Trophoblast cell (in vitro differentiated cells and primary cell): ENCODE results near the gene SOX11.

Source experiments
- DNase-seq, 2 donors: peaks; one replicate each; pipeline ENCODE4 v3.0.0-alpha.2; 2016
- H2AFZ ChIP-seq: 2 replicates; pipeline ENCODE4 v1.6.1; 2013; ENCODE audit warnings: low read length, moderate library complexity, mild to moderate bottlenecking; ENCODE audit not compliant: insufficient read depth, poor library complexity
- H2AK5ac ChIP-seq: 2 replicates; pipeline ENCODE4 v1.6.1; 2013; ENCODE audit warnings: mild to moderate bottlenecking, low read length
- H2BK120ac ChIP-seq: 2 replicates; pipeline ENCODE4 v1.6.1; 2013; ENCODE audit warnings: low read length, mild to moderate bottlenecking, moderate library complexity; ENCODE audit not compliant: insufficient read depth, poor library complexity
- H2BK12ac ChIP-seq: 2 replicates; pipeline ENCODE4 v1.6.1; 2013; ENCODE audit warnings: mild to moderate bottlenecking, low read length, moderate library complexity
- H2BK5ac ChIP-seq: 2 replicates; pipeline ENCODE4 v1.6.1; 2013; ENCODE audit warnings: low read length, low read depth, moderate library complexity, mild to moderate bottlenecking; ENCODE audit not compliant: poor library complexity
- H3K14ac ChIP-seq: 2 replicates; pipeline ENCODE4 v1.6.1; 2013; ENCODE audit warnings: mild to moderate bottlenecking, low read length
- H3K18ac ChIP-seq: 2 replicates; pipeline ENCODE4 v1.6.1; 2013; ENCODE audit warnings: mild to moderate bottlenecking, low read length
- H3K23ac ChIP-seq: 2 replicates; pipeline ENCODE4 v1.6.1; 2013; ENCODE audit warnings: low read length
- H3K27ac ChIP-seq: 2 replicates; pipeline ENCODE4 v1.5.1; 2013; ENCODE audit warnings: low read depth, mild to moderate bottlenecking, inconsistent platforms, low read length, moderate library complexity
- H3K27me3 ChIP-seq: 2 replicates; pipeline ENCODE4 v1.6.1; 2013; ENCODE audit warnings: inconsistent platforms, mild to moderate bottlenecking, low read length, moderate library complexity; ENCODE audit not compliant: insufficient read depth
- H3K36me3 ChIP-seq, 2 experiments: 1 replicate in 1 of 2; 2 replicates in 1 of 2; pipeline ENCODE4 v1.6.1; 2013; ENCODE audit warnings: low read length in 2 of 2, mild to moderate bottlenecking in 2 of 2, moderate library complexity in 1 of 2; ENCODE audit not compliant: insufficient read depth in 2 of 2, control insufficient read depth in 1 of 2
- H3K4ac ChIP-seq: 2 replicates; pipeline ENCODE4 v1.6.1; 2013; ENCODE audit warnings: low read depth, mild to moderate bottlenecking, low read length, moderate library complexity
- H3K4me1 ChIP-seq, 2 experiments: 1 replicate in 1 of 2; 2 replicates in 1 of 2; pipeline ENCODE4 v1.6.1; 2013; ENCODE audit warnings: low read length in 2 of 2, mild to moderate bottlenecking in 2 of 2, moderate library complexity in 1 of 2; ENCODE audit not compliant: insufficient read depth in 2 of 2, control insufficient read depth in 1 of 2
- H3K4me2 ChIP-seq: 2 replicates; pipeline ENCODE4 v1.6.1; 2013; ENCODE audit warnings: inconsistent platforms, mild to moderate bottlenecking, low read length, moderate library complexity
- H3K4me3 ChIP-seq: 2 replicates; pipeline ENCODE4 v1.5.1; 2013; ENCODE audit warnings: mild to moderate bottlenecking, low read depth, low read length, inconsistent platforms
- H3K79me1 ChIP-seq: one replicate; pipeline ENCODE4 v1.6.1; 2013; ENCODE audit warnings: low read length
- H3K79me2 ChIP-seq: 2 replicates; pipeline ENCODE4 v1.6.1; 2013; ENCODE audit warnings: low read length, mild to moderate bottlenecking; ENCODE audit not compliant: control insufficient read depth, insufficient read depth, poor library complexity
- H3K9ac ChIP-seq: 2 replicates; pipeline ENCODE4 v1.6.1; 2013; ENCODE audit warnings: mild to moderate bottlenecking, low read length
- H3K9me3 ChIP-seq: 2 replicates; pipeline ENCODE4 v1.6.1; 2013; ENCODE audit warnings: low read depth, mild to moderate bottlenecking, control low read depth, inconsistent platforms, low read length; ENCODE audit not compliant: insufficient read depth
- H4K12ac ChIP-seq: 2 replicates; pipeline ENCODE4 v1.6.1; 2013; ENCODE audit warnings: low read depth, mild to moderate bottlenecking, low read length, moderate library complexity
- H4K8ac ChIP-seq: 2 replicates; pipeline ENCODE4 v1.6.1; 2013; ENCODE audit warnings: low read depth, mild to moderate bottlenecking, low read length, moderate library complexity
- H4K91ac ChIP-seq: one replicate; pipeline ENCODE4 v1.6.1; 2013; ENCODE audit warnings: low read depth, mild to moderate bottlenecking, low read length, moderate library complexity
- WGBS: extraction: QIAGEN DNeasy Blood & Tissue Kit; methylation state at CpG from one replicate; pipeline ENCODE4 v1.1.7; 2013; ENCODE audit warnings: missing lambda C conversion rate; ENCODE audit not compliant: insufficient read length, insufficient coverage; ENCODE audit errors: extremely low coverage; 5-methylcytosine and 5-hydroxymethylcytosine counted together

Gene SOX11

GRCh38 chr2:5740053-5740452, 47.9 kb downstream of the SOX11 start:
- H3K4me2 ChIP-seq: no peak overlapping the region
- no CpG with 5 or more reads among the region's 5 CpGs for WGBS
- H3K4ac ChIP-seq: no peak overlapping the region
- H3K27me3 ChIP-seq: no peaks in the 10 kb centered on the region
- peaks cover 0 to 5% of the 10 kb centered on the region in 2 experiments for H3K4me1 ChIP-seq
- no peak overlapping the region for H2BK120ac ChIP-seq
- no peak overlapping the region for H2AK5ac ChIP-seq
- no peak overlapping the region for H3K4me3 ChIP-seq
- H3K79me2 ChIP-seq: no peaks in the 10 kb centered on the region
- no peak overlapping the region for H3K23ac ChIP-seq
- H2BK5ac ChIP-seq: no peak overlapping the region
- H3K27ac ChIP-seq: no peak overlapping the region
- no peak overlapping the region for H4K91ac ChIP-seq
- no peak overlapping the region for H3K18ac ChIP-seq
- H4K12ac ChIP-seq: no peak overlapping the region
- no peak overlapping the region for H4K8ac ChIP-seq
- H2BK12ac ChIP-seq: no peak overlapping the region
- no peak overlapping the region for H3K14ac ChIP-seq
- no peak overlapping the region for H3K9ac ChIP-seq
- H2AFZ ChIP-seq: no peak overlapping the region
- no peaks in the 10 kb centered on the region for H3K79me1 ChIP-seq
- DNase-seq: no peak
- H3K9me3 ChIP-seq: peaks cover 2% of the 10 kb centered on the region
- no peaks in the 10 kb centered on the region for H3K36me3 ChIP-seq

GRCh38 chr2:5740817-5741216, 48.6 kb downstream of the SOX11 start:
- DNase-seq: no peak
- Histone ChIP-seq H3K27ac (no peak overlapping the region), H3K27me3 (no peaks in the 10 kb centered on the region), H3K18ac (no peak overlapping the region), H4K8ac (no peak overlapping the region), H2BK12ac (no peak overlapping the region), H2BK5ac (no peak overlapping the region), H3K4ac (no peak overlapping the region), H3K79me1 (no peaks in the 10 kb centered on the region), H4K91ac (no peak overlapping the region), H4K12ac (no peak overlapping the region), H3K4me2 (no peak overlapping the region), H3K36me3 (no peaks in the 10 kb centered on the region), H3K9ac (no peak overlapping the region), H3K23ac (no peak overlapping the region), H2BK120ac (no peak overlapping the region), H3K4me1 (peaks cover 0 to 3% of the 10 kb centered on the region in 2 experiments), H3K79me2 (no peaks in the 10 kb centered on the region), H3K4me3 (no peak overlapping the region), H2AK5ac (no peak overlapping the region), H2AFZ (no peak overlapping the region), H3K9me3 (peaks cover 2% of the 10 kb centered on the region), H3K14ac (no peak overlapping the region)
- no CpG with 5 or more reads among the region's 6 CpGs for WGBS

GRCh38 chr2:5741242-5741641, 49.1 kb downstream of the SOX11 start:
- no peak overlapping the region for H3K4me3 ChIP-seq
- H2AFZ ChIP-seq: no peak overlapping the region
- no peaks in the 10 kb centered on the region for H3K36me3 ChIP-seq
- H3K23ac ChIP-seq: no peak overlapping the region
- no peak overlapping the region for H4K8ac ChIP-seq
- H3K14ac ChIP-seq: no peak overlapping the region
- WGBS: no CpG with 5 or more reads among the region's 5 CpGs
- DNase-seq: no peak
- no peaks in the 10 kb centered on the region for H3K79me1 ChIP-seq
- H4K91ac ChIP-seq: no peak overlapping the region
- H2BK120ac ChIP-seq: no peak overlapping the region
- H2AK5ac ChIP-seq: no peak overlapping the region
- H3K79me2 ChIP-seq: no peaks in the 10 kb centered on the region
- no peak overlapping the region for H4K12ac ChIP-seq
- H3K9me3 ChIP-seq: peaks cover 2% of the 10 kb centered on the region
- no peaks in the 10 kb centered on the region for H3K27me3 ChIP-seq
- no peak overlapping the region for H2BK5ac ChIP-seq
- no peak overlapping the region for H3K4me2 ChIP-seq
- H3K9ac ChIP-seq: no peak overlapping the region
- no peak overlapping the region for H3K4ac ChIP-seq
- no peak overlapping the region for H3K18ac ChIP-seq
- no peak overlapping the region for H3K27ac ChIP-seq
- no peak overlapping the region for H2BK12ac ChIP-seq
- H3K4me1 ChIP-seq: peaks cover 0 to 3% of the 10 kb centered on the region in 2 experiments

DNA sequence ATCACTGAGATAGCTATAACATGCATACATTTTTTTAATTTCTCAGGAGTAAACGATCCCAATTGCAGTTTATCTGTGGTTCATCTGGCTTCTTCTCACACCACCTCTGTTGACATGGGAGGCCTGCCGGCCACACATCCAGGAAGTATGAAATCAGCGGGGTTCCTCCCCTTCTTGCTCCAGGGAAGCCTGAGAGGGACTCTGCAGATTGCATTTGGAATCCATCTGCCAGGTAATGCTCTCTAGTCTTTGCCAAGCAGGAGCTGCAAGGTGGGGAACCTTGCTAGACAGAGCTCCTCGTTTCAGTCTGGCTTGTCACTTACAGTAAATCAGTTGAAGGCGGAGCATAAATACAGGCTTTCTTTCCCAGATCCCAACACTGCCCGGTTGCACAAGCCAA, 49.9 kb downstream of the SOX11 start:
- no peak overlapping the region for H3K27ac ChIP-seq
- H3K4me1 ChIP-seq: peaks cover 0 to 3% of the 10 kb centered on the region in 2 experiments
- DNase-seq: no peak
- H3K79me2 ChIP-seq: no peaks in the 10 kb centered on the region
- no peak overlapping the region for H4K91ac ChIP-seq
- H3K79me1 ChIP-seq: no peaks in the 10 kb centered on the region
- H2BK12ac ChIP-seq: no peak overlapping the region
- no peak overlapping the region for H3K9ac ChIP-seq
- no peak overlapping the region for H4K8ac ChIP-seq
- H3K23ac ChIP-seq: no peak overlapping the region
- H2BK120ac ChIP-seq: no peak overlapping the region
- H2AFZ ChIP-seq: no peak overlapping the region
- WGBS: no CpG with 5 or more reads among the region's 6 CpGs
- H4K12ac ChIP-seq: no peak overlapping the region
- H2AK5ac ChIP-seq: no peak overlapping the region
- H3K9me3 ChIP-seq: peaks cover 2% of the 10 kb centered on the region
- peak overlapping the region; percentile 21 for H3K4me2 ChIP-seq
- H2BK5ac ChIP-seq: no peak overlapping the region
- no peak overlapping the region for H3K18ac ChIP-seq
- no peak overlapping the region for H3K4ac ChIP-seq
- H3K4me3 ChIP-seq: no peak overlapping the region
- H3K14ac ChIP-seq: no peak overlapping the region
- H3K36me3 ChIP-seq: no peaks in the 10 kb centered on the region
- H3K27me3 ChIP-seq: no peaks in the 10 kb centered on the region
